22Rv1 (cell line): ENCODE measurements around the gene KLF3.

Source experiments
- CTCF ChIP-seq: fragments of 450-650 bp; IDR thresholded peaks from 2 replicates; pipeline ENCODE4 v1.5.1; 2017; ENCODE audit warnings: mild to moderate bottlenecking
- ZFX ChIP-seq: fragments of 450-650 bp; IDR thresholded peaks from 2 replicates; pipeline ENCODE4 v1.6.1; 2017; ENCODE audit warnings: antibody characterized with exemption, borderline replicate concordance

- TF ChIP-seq CTCF (no peak), ZFX (no peak)
These were observed 2.7 kb downstream of the KLF3 start for GRCh38 chr4:38666766-38667084.
